ENCODE measurements around the gene HNRNPR. TPM values are rescaled to one million over a fixed set of nuclear protein-coding genes. Genes with fewer than 3 reads are reported as not detected.

The HNRNPR gene
- total RNA-seq, result 70.8 and 84.0 TPM in 2 replicates

- DNase-seq (ENCODE audit: low read depth), result peak; percentile 97
These were observed at the start of gene HNRNPR for GRCh38 chr1:23344111-23344986. TSS of gene HNRNPR (minus strand) at chr1:23344284. CDS start at chr1:23341008, 3,276 bp downstream.

GRCh38 chr1:23393706-23394105 is 49.6 kb upstream of the HNRNPR start:
- no peaks in the 10 kb centered on the region for H3K27me3 ChIP-seq (ENCODE audit: control insufficient read depth, insufficient read depth, low read length)
- FAIRE-seq (no peak), DNase-seq (ENCODE audit: low read depth) (no peak)
- H3K36me3 ChIP-seq (ENCODE audit: control insufficient read depth, insufficient read depth, low read length), result no peaks in the 10 kb centered on the region
- no peak overlapping the region for H3K4me3 ChIP-seq (ENCODE audit: low read depth, low read length)
- no peak for TF ChIP-seq CTCF (IDR thresholded peaks at IDR 0.05; ENCODE audit: insufficient read depth, low read length, severe bottlenecking)

More at GRCh38 chr1:23344111-23344986, at the start of gene HNRNPR:
- FAIRE-seq, result no peak
- peak within 1 kb of the TSS; percentile 86 for H3K4me3 ChIP-seq (ENCODE audit: low read depth, low read length)
- peak; percentile 7 for TF ChIP-seq CTCF (IDR thresholded peaks at IDR 0.05; ENCODE audit: insufficient read depth, low read length, severe bottlenecking)
- no peaks in the 10 kb centered on the region for H3K36me3 ChIP-seq (ENCODE audit: control insufficient read depth, insufficient read depth, low read length)
- H3K27me3 ChIP-seq (ENCODE audit: control insufficient read depth, insufficient read depth, low read length), result no peaks in the 10 kb centered on the region

- Histone ChIP-seq H3K36me3 (ENCODE audit: control insufficient read depth, insufficient read depth, low read length) (no peaks in the 10 kb centered on the region), H3K27me3 (ENCODE audit: control insufficient read depth, insufficient read depth, low read length) (no peaks in the 10 kb centered on the region), H3K4me3 (ENCODE audit: low read depth, low read length) (no peak overlapping the region)
- peak; percentile 100 for FAIRE-seq
- TF ChIP-seq CTCF (IDR thresholded peaks at IDR 0.05; ENCODE audit: insufficient read depth, low read length, severe bottlenecking), result no peak
- no peak for DNase-seq (ENCODE audit: low read depth)
These were observed 48.2 kb upstream of the HNRNPR start for GRCh38 chr1:23392125-23392855.

- H3K36me3 ChIP-seq (ENCODE audit: control insufficient read depth, insufficient read depth, low read length), result no peaks in the 10 kb centered on the region
- H3K27me3 ChIP-seq (ENCODE audit: control insufficient read depth, insufficient read depth, low read length), result no peaks in the 10 kb centered on the region
- H3K4me3 ChIP-seq (ENCODE audit: low read depth, low read length), result no peak overlapping the region
- no peak for TF ChIP-seq CTCF (IDR thresholded peaks at IDR 0.05; ENCODE audit: insufficient read depth, low read length, severe bottlenecking)
- DNase-seq (ENCODE audit: low read depth) (no peak), FAIRE-seq (no peak)
These were observed 45.8 kb upstream of the HNRNPR start for GRCh38 chr1:23389837-23390321.

- no peaks in the 10 kb centered on the region for H3K27me3 ChIP-seq (ENCODE audit: control insufficient read depth, insufficient read depth, low read length)
- no peak for TF ChIP-seq CTCF (IDR thresholded peaks at IDR 0.05; ENCODE audit: insufficient read depth, low read length, severe bottlenecking)
- no peaks in the 10 kb centered on the region for H3K36me3 ChIP-seq (ENCODE audit: control insufficient read depth, insufficient read depth, low read length)
- FAIRE-seq (no peak), DNase-seq (ENCODE audit: low read depth) (no peak)
- H3K4me3 ChIP-seq (ENCODE audit: low read depth, low read length), result no peak overlapping the region
These were observed 43.4 kb upstream of the HNRNPR start for GRCh38 chr1:23387494-23387893.
